H1 (cell line): ENCODE measurements around the gene SLC23A1. TPM values are rescaled to one million over a fixed set of nuclear protein-coding genes. Genes with fewer than 3 reads are reported as not detected.
"Not testable (repeated sequence)": the region's sequence is repeated elsewhere in the genome, so short reads cannot be mapped to it uniquely, and the experiment has no call there.

Experiments
- CTCF ChIA-PET: fragments of 300-600 bp; sonication (Branson Sonifier 250); formaldehyde crosslinking; loops from one replicate; lab custom pipeline; 2021; ENCODE audit not compliant: partially characterized antibody; lab: Charles Lee
- POLR2A ChIA-PET: fragments of 300-600 bp; sonication (Branson Sonifier 250); formaldehyde crosslinking; loops from one replicate; lab custom pipeline; 2021; ENCODE audit warnings: inconsistent platforms; ENCODE audit not compliant: partially characterized antibody; lab: Charles Lee
- DNase-seq, 2 experiments: peaks; one replicate each; pipeline versions ENCODE4 v3.0.0 to v3.0.0-alpha.2; 2010 to 2022; ENCODE audit warnings: low spot score in 2 of 2, low read depth in 1 of 2, mixed read lengths in 1 of 2
- FAIRE-seq: peaks from 2 replicates; lab custom pipeline; 2011; peaks lifted over from hg19 to GRCh38; lab: Jason Lieb, UNC
- H2AFZ ChIP-seq: 2 replicates; pipeline ENCODE4 v1.8.1; 2012; ENCODE audit warnings: low read length, inconsistent platforms
- H2AK5ac ChIP-seq: 2 replicates; pipeline ENCODE4 v1.6.1; 2013; ENCODE audit warnings: low read depth, low read length
- H2BK120ac ChIP-seq: replicated peaks from 2 replicates; pipeline ENCODE3; 2013; ENCODE audit warnings: low read depth, low read length, inconsistent platforms
- H2BK12ac ChIP-seq: 2 replicates; pipeline ENCODE4 v1.6.1; 2013; ENCODE audit warnings: low read depth, low read length
- H2BK15ac ChIP-seq: 2 replicates; pipeline ENCODE4 v1.6.1; 2013; ENCODE audit warnings: low read length
- H2BK20ac ChIP-seq: 2 replicates; pipeline ENCODE4 v1.6.1; 2013; ENCODE audit warnings: low read length
- H2BK5ac ChIP-seq: 2 replicates; pipeline ENCODE4 v1.6.1; 2013; ENCODE audit warnings: low read depth, low read length
- H3K14ac ChIP-seq: 2 replicates; pipeline ENCODE4 v1.6.1; 2013; ENCODE audit warnings: inconsistent platforms; ENCODE audit not compliant: insufficient read length
- H3K18ac ChIP-seq: 2 replicates; pipeline ENCODE4 v1.6.1; 2013; ENCODE audit warnings: low read length; ENCODE audit errors: extremely low read depth
- H3K23ac ChIP-seq: 2 replicates; pipeline ENCODE4 v1.6.1; 2013; ENCODE audit warnings: inconsistent platforms; ENCODE audit not compliant: insufficient read length
- H3K23me2 ChIP-seq: 2 replicates; pipeline ENCODE4 v1.6.1; 2013; ENCODE audit warnings: low read depth, low read length
- H3K27ac ChIP-seq: 2 replicates; pipeline ENCODE4 v1.6.1; 2011; ENCODE audit warnings: low read depth, low read length, inconsistent platforms
- H3K27me3 ChIP-seq, 4 experiments: replicated peaks in 1 of 4; 1 replicate in 1 of 4; 2 replicates in 3 of 4; pipeline versions ENCODE4 v1.6.1 to v1.8.1; 2011 to 2013; ENCODE audit warnings: low read length in 3 of 4, mild to moderate bottlenecking in 3 of 4, inconsistent platforms in 2 of 4, mixed read lengths in 2 of 4, moderate library complexity in 1 of 4; ENCODE audit not compliant: control insufficient read depth in 3 of 4, insufficient read depth in 3 of 4; ENCODE audit errors: extremely low read depth in 1 of 4
- H3K36me3 ChIP-seq, 4 experiments: 2 replicates each; pipeline versions ENCODE4 v1.6.1 to v1.8.1; 2011 to 2013; ENCODE audit warnings: mild to moderate bottlenecking in 4 of 4, low read length in 3 of 4, moderate library complexity in 2 of 4, control low read depth in 1 of 4, inconsistent platforms in 1 of 4; ENCODE audit not compliant: insufficient read depth in 4 of 4, control insufficient read depth in 2 of 4
- H3K4ac ChIP-seq: replicated peaks from 2 replicates; pipeline ENCODE3; 2013; ENCODE audit warnings: low read length, low read depth, mixed read lengths, inconsistent platforms; ENCODE audit not compliant: insufficient read length
- H3K4me1 ChIP-seq, 4 experiments: replicated peaks in 1 of 4; 1 replicate in 1 of 4; 2 replicates in 3 of 4; pipeline versions ENCODE4 v1.6.1 to v1.8.1; 2011 to 2013; ENCODE audit warnings: low read length in 3 of 4, inconsistent platforms in 2 of 4, mixed read lengths in 1 of 4; ENCODE audit not compliant: insufficient read depth in 4 of 4, control insufficient read depth in 3 of 4
- H3K4me2 ChIP-seq, 2 experiments: 2 replicates each; pipeline versions ENCODE4 v1.6.1 to v1.8.1; 2011 to 2013; ENCODE audit warnings: low read depth in 2 of 2, low read length in 2 of 2, control low read depth in 1 of 2, inconsistent platforms in 1 of 2, mild to moderate bottlenecking in 1 of 2; ENCODE audit not compliant: insufficient read depth in 1 of 2
- H3K4me3 ChIP-seq, 4 experiments: fragments of 200-600, 300-600 bp in 1 of 4; sonication (generic), shearing (Covaris generic), sonication (Bioruptor Twin) in 1 of 4; 2 replicates each; pipeline versions ENCODE4 v1.5.1 to v1.8.1; 2011 to 2016; ENCODE audit warnings: low read length in 4 of 4, low read depth in 3 of 4, control low read depth in 2 of 4, inconsistent platforms in 2 of 4, mild to moderate bottlenecking in 2 of 4, mixed read lengths in 1 of 4, moderate library complexity in 1 of 4; ENCODE audit not compliant: insufficient read depth in 2 of 4; ENCODE audit errors: extremely low read depth in 1 of 4
- H3K56ac ChIP-seq: replicated peaks from 2 replicates; pipeline ENCODE3; 2013; ENCODE audit warnings: low read depth, mild to moderate bottlenecking, mixed read lengths, low read length, inconsistent platforms; ENCODE audit not compliant: insufficient read length
- H3K79me1 ChIP-seq: 2 replicates; pipeline ENCODE4 v1.6.1; 2013; ENCODE audit warnings: low read depth, low read length, control low read depth
- H3K79me2 ChIP-seq, 2 experiments: 2 replicates each; pipeline versions ENCODE4 v1.6.1 to v1.8.1; 2012 to 2013; ENCODE audit warnings: low read length in 2 of 2, mild to moderate bottlenecking in 2 of 2, inconsistent platforms in 1 of 2; ENCODE audit not compliant: insufficient read depth in 2 of 2, control insufficient read depth in 1 of 2
- H3K9ac ChIP-seq, 4 experiments: replicated peaks in 1 of 4; 1 replicate in 1 of 4; 2 replicates in 3 of 4; pipeline versions ENCODE4 v1.6.1 to v1.8.1; 2011 to 2013; ENCODE audit warnings: low read depth in 3 of 4, low read length in 3 of 4, control low read depth in 2 of 4, mild to moderate bottlenecking in 2 of 4, moderate library complexity in 2 of 4, inconsistent platforms in 1 of 4; ENCODE audit errors: extremely low read depth in 1 of 4
- H3K9me3 ChIP-seq, 2 experiments: 2 replicates each; pipeline versions ENCODE4 v1.6.1 to v1.8.1; 2012 to 2013; ENCODE audit warnings: mild to moderate bottlenecking in 2 of 2, moderate library complexity in 2 of 2, control low read depth in 1 of 2, inconsistent platforms in 1 of 2, low read depth in 1 of 2, low read length in 1 of 2, mixed read lengths in 1 of 2; ENCODE audit not compliant: insufficient read depth in 2 of 2
- H4K20me1 ChIP-seq, 2 experiments: replicated peaks in 1 of 2; 2 replicates each; pipeline versions ENCODE3 to v1.8.1; 2011 to 2013; ENCODE audit warnings: inconsistent platforms in 2 of 2, low read length in 2 of 2, mild to moderate bottlenecking in 1 of 2; ENCODE audit not compliant: insufficient read depth in 2 of 2, control insufficient read depth in 1 of 2
- H4K5ac ChIP-seq: 2 replicates; pipeline ENCODE4 v1.6.1; 2013; ENCODE audit warnings: low read length, low read depth, mixed read lengths, inconsistent platforms; ENCODE audit not compliant: insufficient read length
- H4K8ac ChIP-seq: 2 replicates; pipeline ENCODE4 v1.8.0; 2013; ENCODE audit warnings: mild to moderate bottlenecking, moderate library complexity, low read length, inconsistent platforms; ENCODE audit not compliant: insufficient read depth; ENCODE audit errors: extremely low read depth
- H4K91ac ChIP-seq: replicated peaks from 2 replicates; pipeline ENCODE3; 2013; ENCODE audit warnings: low read length, mixed read lengths, inconsistent platforms; ENCODE audit not compliant: insufficient read length
- WGBS, 2 experiments: shearing (Covaris generic) in 1 of 2; methylation state at CpG; one replicate each; pipeline versions ENCODE4 v1.1.6 to v1.1.7; 2013 to 2015; ENCODE audit warnings: low lambda C conversion rate in 2 of 2, mixed read lengths in 2 of 2, inconsistent platforms in 1 of 2, low coverage in 1 of 2, missing lambda C conversion rate in 1 of 2; ENCODE audit not compliant: insufficient replicate concordance in 2 of 2, insufficient coverage in 1 of 2, insufficient read length in 1 of 2; ENCODE audit errors: extremely low coverage in 1 of 2, missing lambda C conversion rate in 1 of 2; 5-methylcytosine and 5-hydroxymethylcytosine counted together
- polyA plus RNA-seq, 7 experiments: library from polyadenylated mRNA; depleted of rRNA in 3 of 7; stranded (reverse) in 5 of 7; unstranded in 2 of 7; fragments of >200 nt in 5 of 7; fragments of 200-250 nt in 2 of 7; gene quantifications; 1 replicate in 5 of 7; 2 replicates in 1 of 7; 4 replicates in 1 of 7; pipeline versions ENCODE4 v1.2.1 to v1.2.3, GENCODE V29; 2011 to 2013; ENCODE audit warnings: missing spikeins in 2 of 7, mixed read lengths in 2 of 7
- total RNA-seq: library from RNA; stranded (reverse); fragmentation: NEBNext Ultra II Directional; extraction: Animal tissue kit (Norgen Biotek cat#: 25700); gene quantifications from 2 replicates; pipeline ENCODE4 v1.2.1, GENCODE V29; 2021

SLC23A1 gene
- total and polyA plus RNA-seq, 2 of the 8 experiments (the other 6 are each of a cell fraction or from before 2014, with no cell fraction given), result not detected

GRCh38 chr5:139355900-139356299 is 27.2 kb downstream of the SLC23A1 start:
- H3K4ac ChIP-seq, H3K4me2 ChIP-seq, H3K9me3 ChIP-seq, H3K27ac ChIP-seq, H2BK12ac ChIP-seq, H2AFZ ChIP-seq, DNase-seq, H3K9ac ChIP-seq, H3K14ac ChIP-seq, H2BK20ac ChIP-seq, H4K8ac ChIP-seq, H4K91ac ChIP-seq, H2BK5ac ChIP-seq, H2BK15ac ChIP-seq, H3K4me1 ChIP-seq, H3K23ac ChIP-seq, H3K4me3 ChIP-seq, H3K18ac ChIP-seq, H3K56ac ChIP-seq, H3K23me2 ChIP-seq, FAIRE-seq, H2AK5ac ChIP-seq, H3K79me1 ChIP-seq, H4K5ac ChIP-seq, H3K36me3 ChIP-seq, H2BK120ac ChIP-seq, H3K27me3 ChIP-seq: not testable (repeated sequence)
- H4K20me1 ChIP-seq, result peaks cover 6 to 11% of the 10 kb centered on the region in 2 experiments
- H3K79me2 ChIP-seq, result peaks cover 29 to 99% of the 10 kb centered on the region in 2 experiments
- ChIA-PET CTCF (interaction anchor here (1.2 kb wide), 1 partner anchor 9 kb away, joined by 3 read pairs; no protein-coding TSS in a partner anchor), POLR2A (interaction anchor here (1.4 to 5.0 kb wide), 4 partner anchors 9 to 21 kb away, joined by 8 to 49 read pairs (median 16); partner anchors contain the start of gene PAIP2)
- WGBS, 2 experiments, result 95% methylated on average over 8 of the region's 8 CpGs; no CpG with 5 or more reads in 1 of the 2 experiments
